ENCODE measurements around the gene ZFYVE28. TPM values are rescaled to one million over a fixed set of nuclear protein-coding genes. Genes with fewer than 3 reads are reported as not detected.

The ZFYVE28 gene
- total RNA-seq, 2 donors from 2014 or later = 5.7 to 16.8 TPM

- DNase-seq (peak; percentile 1 to 13 (median 8)), ATAC-seq (no peak)
- peaks cover 0 to 2% of the 10 kb centered on the region in 2 donors for H3K36me3 ChIP-seq (replicated peaks in 1 of 2; ENCODE audit: insufficient read depth in 1 of 2, low read depth in 2 of 2)
- TF ChIP-seq, protein P1, sequence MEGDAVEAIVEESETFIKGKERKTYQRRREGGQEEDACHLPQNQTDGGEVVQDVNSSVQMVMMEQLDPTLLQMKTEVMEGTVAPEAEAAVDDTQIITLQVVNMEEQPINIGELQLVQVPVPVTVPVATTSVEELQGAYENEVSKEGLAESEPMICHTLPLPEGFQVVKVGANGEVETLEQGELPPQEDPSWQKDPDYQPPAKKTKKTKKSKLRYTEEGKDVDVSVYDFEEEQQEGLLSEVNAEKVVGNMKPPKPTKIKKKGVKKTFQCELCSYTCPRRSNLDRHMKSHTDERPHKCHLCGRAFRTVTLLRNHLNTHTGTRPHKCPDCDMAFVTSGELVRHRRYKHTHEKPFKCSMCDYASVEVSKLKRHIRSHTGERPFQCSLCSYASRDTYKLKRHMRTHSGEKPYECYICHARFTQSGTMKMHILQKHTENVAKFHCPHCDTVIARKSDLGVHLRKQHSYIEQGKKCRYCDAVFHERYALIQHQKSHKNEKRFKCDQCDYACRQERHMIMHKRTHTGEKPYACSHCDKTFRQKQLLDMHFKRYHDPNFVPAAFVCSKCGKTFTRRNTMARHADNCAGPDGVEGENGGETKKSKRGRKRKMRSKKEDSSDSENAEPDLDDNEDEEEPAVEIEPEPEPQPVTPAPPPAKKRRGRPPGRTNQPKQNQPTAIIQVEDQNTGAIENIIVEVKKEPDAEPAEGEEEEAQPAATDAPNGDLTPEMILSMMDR (IDR thresholded peaks at IDR 0.05) = no peak
- no peak for TF ChIP-seq POLR2A (IDR thresholded peaks at IDR 0.05)
- WGBS, 2 donors = 72 to 79% methylated on average over 8 to 15 of the region's 15 CpGs
- peaks cover 69% of the 10 kb centered on the region for H3K4me1 ChIP-seq
- H3K4me3 ChIP-seq = no peak overlapping the region
- peak overlapping the region in 2 of 4 donors; percentile 83 to 90 for H3K27ac ChIP-seq
- no peaks in the 10 kb centered on the region for H3K27me3 ChIP-seq
- H3K9me3 ChIP-seq = no peaks in the 10 kb centered on the region
- intact Hi-C loops (cut with DNase I) = loop anchor here (10.0 kb wide), 1 partner anchor 165 kb away; no protein-coding TSS in a partner anchor
Measured at GRCh38 chr4:2259541-2260343, 158.7 kb downstream of the ZFYVE28 start.

- H3K36me3 ChIP-seq (replicated peaks in 1 of 2; ENCODE audit: insufficient read depth in 1 of 2, low read depth in 2 of 2) = peaks cover 0 to 5% of the 10 kb centered on the region in 2 donors
- WGBS, 2 donors = 61% methylated on average over 13 of the region's 13 CpGs; no CpG with 5 or more reads in 1 of the 2 donors
- no peak overlapping the region for H3K4me3 ChIP-seq
- H3K9me3 ChIP-seq = no peaks in the 10 kb centered on the region
- H3K27ac ChIP-seq = peak overlapping the region in 3 of 4 donors; percentile 7 to 90 (median 83)
- peaks cover 69% of the 10 kb centered on the region for H3K4me1 ChIP-seq
- TF ChIP-seq, protein P1 (IDR thresholded peaks at IDR 0.05) = no peak
- TF ChIP-seq POLR2A (IDR thresholded peaks at IDR 0.05) = no peak
- no peaks in the 10 kb centered on the region for H3K27me3 ChIP-seq
- peak in 3 of 4 donors; percentile 8 to 15 (median 11) for DNase-seq
- ATAC-seq = no peak
- intact Hi-C loops (cut with DNase I) = no loop called here
Measured at GRCh38 chr4:2259036-2259540, 159.4 kb downstream of the ZFYVE28 start.

GRCh38 chr4:2258091-2259035 is 160.1 kb downstream of the ZFYVE28 start:
- intact Hi-C loops (cut with DNase I) = no loop called here
- peak overlapping the region in 3 of 4 donors; percentile 7 to 90 (median 83) for H3K27ac ChIP-seq
- H3K4me3 ChIP-seq = no peak overlapping the region
- H3K9me3 ChIP-seq = no peaks in the 10 kb centered on the region
- DNase-seq (peak in 1 of 4 donors; percentile 15), ATAC-seq (no peak)
- H3K27me3 ChIP-seq = no peaks in the 10 kb centered on the region
- TF ChIP-seq POLR2A (IDR thresholded peaks at IDR 0.05) = no peak
- TF ChIP-seq, protein P1 (IDR thresholded peaks at IDR 0.05) = no peak
- H3K4me1 ChIP-seq = peaks cover 69% of the 10 kb centered on the region
- WGBS, 2 donors = 71 to 93% methylated on average over 8 to 16 of the region's 18 CpGs
- peaks cover 0 to 9% of the 10 kb centered on the region in 2 donors for H3K36me3 ChIP-seq (replicated peaks in 1 of 2; ENCODE audit: insufficient read depth in 1 of 2, low read depth in 2 of 2)

DNA sequence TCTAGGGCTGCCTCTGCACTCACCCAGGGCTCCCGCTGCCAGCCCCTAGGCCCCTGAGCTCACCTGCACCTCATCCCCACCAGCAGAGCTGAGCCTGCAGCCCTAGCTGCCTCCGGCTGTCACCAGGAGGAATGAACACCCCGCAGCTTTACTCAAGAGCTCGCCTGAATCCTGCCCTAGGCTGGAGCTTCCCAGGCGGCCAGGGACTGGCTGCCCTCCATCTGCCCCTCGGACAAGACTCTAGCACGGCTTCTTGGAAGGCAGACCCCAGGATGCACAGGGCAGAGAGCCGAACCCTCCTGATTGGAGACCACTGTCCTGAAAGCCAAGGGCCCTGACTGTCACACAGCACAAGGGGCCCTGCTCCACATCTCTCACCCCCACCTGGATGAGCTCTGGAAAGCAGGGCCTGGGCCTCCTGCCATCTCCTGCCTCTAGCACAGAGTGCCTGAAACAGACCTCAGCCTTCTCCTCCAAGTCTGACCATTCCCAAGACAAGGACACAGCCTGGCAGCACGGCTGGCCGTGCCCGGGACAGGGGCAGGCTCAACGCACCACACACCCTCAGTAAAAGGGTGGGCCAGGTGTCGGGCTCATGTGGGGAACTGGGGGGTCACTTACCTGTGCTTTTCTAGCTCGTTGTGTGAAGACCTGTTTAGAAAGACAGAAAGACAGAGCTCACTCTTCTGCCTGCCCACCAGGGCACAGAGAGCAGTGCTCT is 160.9 kb downstream of the ZFYVE28 start:
- no peak overlapping the region for H3K4me3 ChIP-seq
- ATAC-seq (no peak), DNase-seq (peak; percentile 3 to 13 (median 10))
- peaks cover 0 to 12% of the 10 kb centered on the region in 2 donors for H3K36me3 ChIP-seq (replicated peaks in 1 of 2; ENCODE audit: insufficient read depth in 1 of 2, low read depth in 2 of 2)
- WGBS, 2 donors = 76 to 88% methylated on average over 3 to 14 of the region's 14 CpGs
- intact Hi-C loops (cut with DNase I) = no loop called here
- TF ChIP-seq POLR2A (IDR thresholded peaks at IDR 0.05) = no peak
- TF ChIP-seq, protein P1 (IDR thresholded peaks at IDR 0.05) = no peak
- no peaks in the 10 kb centered on the region for H3K27me3 ChIP-seq
- H3K27ac ChIP-seq = peak overlapping the region in 3 of 4 donors; percentile 65 to 90 (median 65)
- no peaks in the 10 kb centered on the region for H3K9me3 ChIP-seq
- peaks cover 62% of the 10 kb centered on the region for H3K4me1 ChIP-seq

All from body of pancreas (tissue), 4 donors.